ENCODE results near the gene CNGB1. TPM values are rescaled to one million over a fixed set of nuclear protein-coding genes. Genes with fewer than 3 reads are reported as not detected.

The CNGB1 gene
- polyA plus RNA-seq, 1 of the 3 experiments (the other 2 are of a cell fraction): 0.05 TPM

DNA sequence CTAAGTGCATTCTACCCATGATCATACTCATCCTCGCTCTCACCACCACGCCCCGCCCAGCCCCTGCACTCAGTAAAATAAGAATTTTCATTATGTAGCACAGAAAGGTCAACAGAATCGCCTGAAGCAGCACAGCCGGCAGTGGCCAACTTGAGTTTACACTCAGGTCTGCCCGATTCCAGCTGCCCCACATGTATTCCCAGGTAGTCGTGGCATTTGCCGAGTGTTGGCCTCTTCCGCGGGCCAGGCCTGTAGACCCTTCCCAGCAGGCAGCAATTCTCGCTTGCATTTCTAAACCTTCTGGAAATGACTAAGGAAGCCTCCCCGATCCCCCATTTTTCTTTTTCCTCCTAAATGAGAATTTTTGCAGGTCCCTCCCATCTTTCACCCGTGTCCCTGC, 609 bp downstream of the CNGB1 start:
- no peak overlapping the region for H2AFZ ChIP-seq (ENCODE audit: low read depth)
- H3K4me2 ChIP-seq: no peak overlapping the region
- H3K36me3 ChIP-seq (replicated peaks in 1 of 2; ENCODE audit: control insufficient read depth in 1 of 2, insufficient read depth in 2 of 2, low read length in 1 of 2): no peaks in the 10 kb centered on the region
- 76% methylated on average over 13 of the region's 13 CpGs for WGBS (ENCODE audit: low lambda C conversion rate)
- no peaks in the 10 kb centered on the region; the same call in 1 of the 2 replicates for H3K27me3 ChIP-seq (ENCODE audit: insufficient read depth)
- TF ChIP-seq RCOR1 (IDR thresholded peaks at IDR 0.05; ENCODE audit: low read length) (no peak), GATA2 (CRISPR knock-in tag; IDR thresholded peaks at IDR 0.05) (no peak), RXRA (IDR thresholded peaks at IDR 0.05; ENCODE audit: borderline replicate concordance, low read depth) (no peak), RAD21 (IDR thresholded peaks at IDR 0.05; ENCODE audit: low read length) (no peak), POLR2AphosphoS5 (IDR thresholded peaks at IDR 0.05; ENCODE audit: low read depth, low read length) (no peak)
- TF ChIP-seq, protein P1, sequence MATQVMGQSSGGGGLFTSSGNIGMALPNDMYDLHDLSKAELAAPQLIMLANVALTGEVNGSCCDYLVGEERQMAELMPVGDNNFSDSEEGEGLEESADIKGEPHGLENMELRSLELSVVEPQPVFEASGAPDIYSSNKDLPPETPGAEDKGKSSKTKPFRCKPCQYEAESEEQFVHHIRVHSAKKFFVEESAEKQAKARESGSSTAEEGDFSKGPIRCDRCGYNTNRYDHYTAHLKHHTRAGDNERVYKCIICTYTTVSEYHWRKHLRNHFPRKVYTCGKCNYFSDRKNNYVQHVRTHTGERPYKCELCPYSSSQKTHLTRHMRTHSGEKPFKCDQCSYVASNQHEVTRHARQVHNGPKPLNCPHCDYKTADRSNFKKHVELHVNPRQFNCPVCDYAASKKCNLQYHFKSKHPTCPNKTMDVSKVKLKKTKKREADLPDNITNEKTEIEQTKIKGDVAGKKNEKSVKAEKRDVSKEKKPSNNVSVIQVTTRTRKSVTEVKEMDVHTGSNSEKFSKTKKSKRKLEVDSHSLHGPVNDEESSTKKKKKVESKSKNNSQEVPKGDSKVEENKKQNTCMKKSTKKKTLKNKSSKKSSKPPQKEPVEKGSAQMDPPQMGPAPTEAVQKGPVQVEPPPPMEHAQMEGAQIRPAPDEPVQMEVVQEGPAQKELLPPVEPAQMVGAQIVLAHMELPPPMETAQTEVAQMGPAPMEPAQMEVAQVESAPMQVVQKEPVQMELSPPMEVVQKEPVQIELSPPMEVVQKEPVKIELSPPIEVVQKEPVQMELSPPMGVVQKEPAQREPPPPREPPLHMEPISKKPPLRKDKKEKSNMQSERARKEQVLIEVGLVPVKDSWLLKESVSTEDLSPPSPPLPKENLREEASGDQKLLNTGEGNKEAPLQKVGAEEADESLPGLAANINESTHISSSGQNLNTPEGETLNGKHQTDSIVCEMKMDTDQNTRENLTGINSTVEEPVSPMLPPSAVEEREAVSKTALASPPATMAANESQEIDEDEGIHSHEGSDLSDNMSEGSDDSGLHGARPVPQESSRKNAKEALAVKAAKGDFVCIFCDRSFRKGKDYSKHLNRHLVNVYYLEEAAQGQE (IDR thresholded peaks at IDR 0.05; ENCODE audit: low read depth, low read length): no peak
- TF ChIP-seq, protein P2, sequence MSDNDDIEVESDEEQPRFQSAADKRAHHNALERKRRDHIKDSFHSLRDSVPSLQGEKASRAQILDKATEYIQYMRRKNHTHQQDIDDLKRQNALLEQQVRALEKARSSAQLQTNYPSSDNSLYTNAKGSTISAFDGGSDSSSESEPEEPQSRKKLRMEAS (IDR thresholded peaks at IDR 0.05; ENCODE audit: low read depth): no peak
- TF ChIP-seq, protein P3, sequence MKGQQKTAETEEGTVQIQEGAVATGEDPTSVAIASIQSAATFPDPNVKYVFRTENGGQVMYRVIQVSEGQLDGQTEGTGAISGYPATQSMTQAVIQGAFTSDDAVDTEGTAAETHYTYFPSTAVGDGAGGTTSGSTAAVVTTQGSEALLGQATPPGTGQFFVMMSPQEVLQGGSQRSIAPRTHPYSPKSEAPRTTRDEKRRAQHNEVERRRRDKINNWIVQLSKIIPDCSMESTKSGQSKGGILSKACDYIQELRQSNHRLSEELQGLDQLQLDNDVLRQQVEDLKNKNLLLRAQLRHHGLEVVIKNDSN (IDR thresholded peaks at IDR 0.05; ENCODE audit: borderline replicate concordance, low read depth): no peak
- CTCF ChIA-PET: interaction anchor here (0.9 to 1.1 kb wide), 2 partner anchors 9 to 29 kb away, joined by 3 read pairs; no protein-coding TSS in a partner anchor
- H3K9me3 ChIP-seq: no peaks in the 10 kb centered on the region
- H3F3A ChIP-seq (replicated peaks; ENCODE audit: insufficient read depth): no peaks in the 10 kb centered on the region
- POLR2A ChIA-PET: no interaction called here
- DNase-seq: no peak
- H3K4me1 ChIP-seq (ENCODE audit: control insufficient read depth in 1 of 2, insufficient read depth in 2 of 2, low read depth in 1 of 2, low read length in 1 of 2): peaks cover 0 to 3% of the 10 kb centered on the region in 2 experiments; a peak in 1 of 4 replicates
- no peak overlapping the region for H3K27ac ChIP-seq (ENCODE audit: low read depth in 2 of 2, low read length in 1 of 2)
- H3K9ac ChIP-seq: no peak overlapping the region
- H4K20me1 ChIP-seq (ENCODE audit: insufficient read depth): no peaks in the 10 kb centered on the region
- H3K9me2 ChIP-seq: no peaks in the 10 kb centered on the region
- H3K79me2 ChIP-seq (ENCODE audit: insufficient read depth): no peaks in the 10 kb centered on the region
- H3K4me3 ChIP-seq (ENCODE audit: low read depth in 2 of 2, low read length in 1 of 2): no peak overlapping the region

DNA sequence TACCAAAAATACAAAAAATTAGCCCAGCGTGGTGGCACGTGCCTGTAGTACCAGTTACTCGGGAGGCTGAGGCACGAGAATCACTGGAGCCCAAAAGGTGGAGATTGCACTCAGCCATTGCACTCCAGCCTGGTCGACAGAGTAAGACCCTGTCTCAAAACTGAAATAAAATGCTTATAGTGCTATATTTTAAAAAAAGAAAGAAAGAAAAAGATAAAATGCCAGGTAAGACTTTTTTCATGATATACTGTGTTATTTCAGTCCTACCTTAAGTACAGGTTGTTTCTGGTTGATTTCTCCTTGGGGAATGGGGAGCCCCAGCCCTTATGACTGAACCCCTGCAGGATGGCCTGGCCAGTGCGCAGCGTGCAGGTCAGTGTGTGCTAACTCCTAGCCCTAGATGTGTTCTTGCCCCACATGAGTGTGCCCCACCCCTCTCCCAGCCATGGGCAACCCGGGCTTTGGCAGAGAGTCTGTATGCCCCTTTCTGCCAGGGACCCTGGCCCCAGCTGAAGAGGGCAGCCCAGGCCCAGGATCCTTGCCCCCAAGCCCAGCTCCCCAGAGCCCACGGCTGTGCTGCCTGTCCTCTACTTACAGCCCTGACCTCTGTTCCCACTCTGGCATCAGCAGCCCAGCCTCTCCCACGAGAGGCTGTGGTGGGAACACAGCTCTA, 1.3 kb downstream of the CNGB1 start:
- no peak overlapping the region for H3K27ac ChIP-seq (ENCODE audit: low read depth in 2 of 2, low read length in 1 of 2)
- ChIA-PET CTCF (interaction anchor here (0.9 kb wide), 1 partner anchor 10 kb away, joined by 3 read pairs; no protein-coding TSS in a partner anchor), POLR2A (no interaction called here)
- H3K27me3 ChIP-seq (ENCODE audit: insufficient read depth): no peaks in the 10 kb centered on the region; the same call in 1 of the 2 replicates
- 47% methylated on average over 10 of the region's 10 CpGs for WGBS (ENCODE audit: low lambda C conversion rate)
- H3K9me3 ChIP-seq: no peaks in the 10 kb centered on the region
- peaks cover 0 to 3% of the 10 kb centered on the region in 2 experiments; a peak in 1 of 4 replicates for H3K4me1 ChIP-seq (ENCODE audit: control insufficient read depth in 1 of 2, insufficient read depth in 2 of 2, low read depth in 1 of 2, low read length in 1 of 2)
- H3K9ac ChIP-seq: no peak overlapping the region
- DNase-seq: no peak
- H3K36me3 ChIP-seq (replicated peaks in 1 of 2; ENCODE audit: control insufficient read depth in 1 of 2, insufficient read depth in 2 of 2, low read length in 1 of 2): no peaks in the 10 kb centered on the region
- H3K9me2 ChIP-seq: no peaks in the 10 kb centered on the region
- no peaks in the 10 kb centered on the region for H4K20me1 ChIP-seq (ENCODE audit: insufficient read depth)
- TF ChIP-seq EZH2phosphoT487 (IDR thresholded peaks at IDR 0.05; ENCODE audit: borderline replicate concordance, low read depth) (no peak), GATA2 (CRISPR knock-in tag; IDR thresholded peaks at IDR 0.05) (no peak), MEF2A (IDR thresholded peaks at IDR 0.05; ENCODE audit: borderline replicate concordance, low read depth) (no peak)
- no peaks in the 10 kb centered on the region for H3K79me2 ChIP-seq (ENCODE audit: insufficient read depth)
- H2AFZ ChIP-seq (ENCODE audit: low read depth): no peak overlapping the region
- no peak overlapping the region for H3K4me3 ChIP-seq (ENCODE audit: low read depth in 2 of 2, low read length in 1 of 2)
- no peaks in the 10 kb centered on the region for H3F3A ChIP-seq (replicated peaks; ENCODE audit: insufficient read depth)
- H3K4me2 ChIP-seq: no peak overlapping the region

Data from SK-N-SH (cell line).